Right ventricle myocardium inferior (tissue), 1 donor: Measurements from ENCODE around the gene CYP4A11. TPM values are rescaled to one million over a fixed set of nuclear protein-coding genes. Genes with fewer than 3 reads are reported as not detected.
"Not testable (repeated sequence)": the region's sequence is repeated elsewhere in the genome, so short reads cannot be mapped to it uniquely, and the experiment has no call there.

Source experiments
- ATAC-seq: fragments of 200-7000 bp; cut with Tn5 transposase; one replicate; pipeline ENCODE4 v1.9.1; 2020; ENCODE audit warnings: mild to moderate bottlenecking, moderate library complexity
- DNase-seq: peaks from one replicate; pipeline ENCODE4 v3.0.0; 2021; ENCODE audit errors: missing footprints
- intact Hi-C: fragments of 100-400 bp; cut with DNase I; formaldehyde crosslinking; loops from one replicate; pipeline ENCODE4 v1.11.0; 2022
- total RNA-seq: library from RNA; stranded (reverse); fragmentation: NEBNext Ultra II Directional; extraction: Animal tissue kit (Norgen Biotek cat#: 25700); gene quantifications from one replicate; pipeline ENCODE4 v1.2.1, GENCODE V29; 2021
- donor health status: DM: no; HTN: yes; CAD: no; lungs with severe emphysema.

The CYP4A11 gene
- total RNA-seq, 1 donor from 2014 or later = not detected

DNA sequence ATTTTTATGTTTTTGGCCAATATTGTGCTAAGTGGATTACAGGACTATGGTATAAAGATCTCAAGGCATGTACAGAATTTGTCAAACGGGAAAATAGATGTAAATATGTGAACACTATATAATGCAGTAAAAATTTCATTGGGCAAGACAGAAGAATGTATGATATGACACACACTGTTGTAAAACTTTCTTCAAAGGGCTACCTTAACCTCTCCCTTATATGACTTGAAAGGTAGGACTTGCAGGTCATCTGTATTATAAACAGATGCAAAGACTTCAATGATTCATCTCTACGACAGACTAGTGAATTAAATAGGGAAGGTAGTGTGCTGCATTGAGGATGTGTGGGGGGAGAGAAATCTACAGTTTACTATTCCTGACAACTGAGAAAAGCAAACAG lies 9.3 kb downstream of the CYP4A11 start:
- ATAC-seq, intact Hi-C loops, DNase-seq: not testable (repeated sequence)

DNA sequence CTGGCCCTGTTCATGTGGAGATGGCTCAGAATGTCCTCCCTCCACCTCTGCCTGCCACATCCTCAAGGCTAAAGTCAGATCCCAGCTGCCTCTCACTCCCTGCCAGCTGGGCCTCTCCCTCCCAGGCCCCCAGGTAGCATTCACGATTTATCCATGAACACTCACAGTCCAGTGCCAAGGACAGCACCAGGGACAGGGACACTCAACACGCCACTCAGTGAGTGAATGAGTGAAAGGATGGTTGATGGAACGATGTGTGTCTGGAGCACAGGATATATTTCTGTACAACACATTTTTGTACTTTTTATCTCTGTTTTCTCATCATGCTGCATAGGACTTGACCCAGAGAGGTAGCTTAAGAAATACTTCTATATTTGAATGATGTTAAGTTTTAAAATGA lies 10.1 kb downstream of the CYP4A11 start:
- no peak for DNase-seq
- intact Hi-C loops = no loop called here

DNA sequence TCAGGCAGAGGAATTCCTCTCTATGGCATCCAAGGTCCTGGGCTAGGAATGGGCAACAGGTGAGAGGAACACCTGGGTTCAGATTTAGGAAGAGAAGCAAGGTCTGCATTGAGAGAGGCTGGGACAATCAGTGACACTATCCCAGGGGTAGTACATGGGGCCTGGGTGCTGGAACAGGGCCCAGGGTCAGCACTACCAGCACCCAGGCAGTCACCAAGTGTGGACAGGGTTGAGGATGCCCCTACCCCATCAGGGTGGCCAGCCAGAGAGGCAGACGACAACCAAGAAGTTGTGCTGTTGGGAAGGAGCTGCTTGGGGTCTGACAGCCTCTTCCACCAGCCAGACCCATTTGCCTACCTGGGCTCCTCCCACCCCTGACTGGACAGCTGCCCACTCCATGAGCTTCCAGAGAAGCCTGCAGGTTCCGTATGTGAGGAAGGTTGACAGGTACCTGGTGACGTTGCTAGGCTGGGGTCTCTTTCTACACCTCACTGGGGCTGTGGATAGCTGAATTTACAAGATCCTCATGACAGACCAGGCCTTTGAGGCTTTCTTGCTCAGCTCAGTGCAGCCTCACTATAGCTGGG lies 13.9 kb downstream of the CYP4A11 start:
- ATAC-seq (no peak), DNase-seq (no peak)
- intact Hi-C loops = no loop called here

More for the DNA sequence above, 10.1 kb downstream of the CYP4A11 start:
- no peak for ATAC-seq

GRCh38 chr1:46910790-46911189 lies 30.5 kb downstream of the CYP4A11 start:
- intact Hi-C loops = no loop called here
- DNase-seq = no peak
- ATAC-seq = no peak

- intact Hi-C loops = no loop called here
- ATAC-seq = no peak
- no peak for DNase-seq
Observed at GRCh38 chr1:46903481-46903880, 37.8 kb downstream of the CYP4A11 start.

DNA sequence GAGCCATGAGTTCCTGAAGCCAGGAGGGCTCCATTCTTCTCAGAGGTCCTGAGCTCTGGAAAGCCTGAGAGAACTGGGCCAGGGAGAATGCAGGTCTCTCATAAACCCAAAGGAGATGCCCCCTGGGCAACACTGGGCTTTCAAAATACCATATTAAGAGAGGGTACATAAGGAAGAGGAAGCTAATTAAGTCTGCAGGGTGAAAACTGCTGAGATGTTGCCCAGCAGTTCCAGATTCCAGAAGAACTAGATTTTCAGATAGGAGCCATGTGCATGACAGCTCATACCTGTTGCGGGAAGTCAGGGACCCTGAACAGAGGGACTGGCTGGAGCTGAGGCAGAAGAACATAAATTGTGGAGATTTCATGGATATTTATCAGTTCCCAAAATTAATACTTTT lies 40.9 kb downstream of the CYP4A11 start:
- intact Hi-C loops = no loop called here
- no peak for DNase-seq
- ATAC-seq = no peak

DNA sequence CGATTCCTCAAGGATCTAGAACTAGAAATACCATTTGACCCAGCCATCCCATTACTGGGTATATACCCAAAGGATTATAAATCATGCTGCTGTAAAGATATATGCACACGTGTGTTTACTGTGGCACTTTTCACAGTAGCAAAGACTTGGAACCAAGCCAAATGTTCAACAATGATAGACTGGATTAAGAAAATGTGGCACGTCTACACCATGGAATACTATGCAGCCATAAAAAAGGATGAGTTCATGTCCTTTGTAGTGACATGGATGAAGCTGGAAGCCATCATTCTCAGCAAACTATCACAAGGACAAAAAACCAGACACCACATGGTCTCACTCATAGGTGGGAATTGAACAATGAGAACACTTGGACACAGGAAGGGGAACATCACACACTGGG lies 59.6 kb downstream of the CYP4A11 start:
- DNase-seq, ATAC-seq, intact Hi-C loops: not testable (repeated sequence)

Other genes with a start within 250 kb of the CYP4A11 start
- 53.2 TPM for gene EFCAB14, start 222.4 kb downstream of the CYP4A11 start, total RNA-seq
- 19.6 TPM for gene CYP4B1, start 142.4 kb downstream of the CYP4A11 start, total RNA-seq
- 1.5 TPM for gene CYP4X1, start 82.2 kb upstream of the CYP4A11 start, total RNA-seq
- gene CYP4Z1, start 125.8 kb upstream of the CYP4A11 start, total RNA-seq = 0.97 TPM
- gene CYP4A22, start 196.0 kb upstream of the CYP4A11 start, total RNA-seq = not detected
- not detected for gene PDZK1IP1, start 248.6 kb upstream of the CYP4A11 start, total RNA-seq